HEK293 (cell line): ENCODE data around the gene CALCOCO1.

Experiments
- GLI2 ChIP-seq: fragments of 450-650 bp; formaldehyde crosslinking; IDR thresholded peaks from 2 replicates; pipeline ENCODE4; 2017; ENCODE audit warnings: missing biosample characterization, missing genetic modification characterization, low read depth, borderline replicate concordance
- TRIM28 ChIP-seq: IDR thresholded peaks from 2 replicates; pipeline ENCODE4 v1.6.1; 2011; ENCODE audit warnings: low read length, control low read depth, borderline replicate concordance
- ZBTB26 ChIP-seq: fragments of 450-650 bp; formaldehyde crosslinking; optimal IDR thresholded peaks from 2 replicates; pipeline ENCODE3; 2016; ENCODE audit warnings: missing biosample characterization, mild to moderate bottlenecking, missing genetic modification characterization
- ZFP3 ChIP-seq: fragments of 450-650 bp; formaldehyde crosslinking; IDR thresholded peaks from 2 replicates; pipeline ENCODE4 v1.5.1; 2016; ENCODE audit warnings: low read depth, missing biosample characterization, missing genetic modification characterization
- ZNF274 ChIP-seq, 2 experiments: fragments of 200-500 bp in 1 of 2; fragments of 450-650 bp in 1 of 2; sonication (Bioruptor generic) in 1 of 2; formaldehyde crosslinking in 1 of 2; IDR thresholded peaks; 2 replicates each; pipeline versions ENCODE4 v1.5.1 to v1.6.1; 2014 to 2016; ENCODE audit warnings: borderline replicate concordance in 1 of 2, inconsistent platforms in 1 of 2, low read length in 1 of 2, missing biosample characterization in 1 of 2, missing genetic modification characterization in 1 of 2
- ZNF548 ChIP-seq: fragments of 450-650 bp; formaldehyde crosslinking; IDR thresholded peaks from 2 replicates; pipeline ENCODE4 v1.5.1; 2016; ENCODE audit warnings: missing biosample characterization, missing genetic modification characterization
- TF ChIP-seq, protein P1 (sequence below): fragments of 450-650 bp; formaldehyde crosslinking; IDR thresholded peaks from 2 replicates; pipeline ENCODE4 v1.5.1; 2016; ENCODE audit warnings: missing biosample characterization, missing genetic modification characterization

- TF ChIP-seq ZNF548 (tag by site-specific recombination) (no peak), ZFP3 (no peak), GLI2 (tag by site-specific recombination) (no peak), ZNF274 (IDR thresholded peaks at IDR 0.05; ENCODE audit: low read length) (no peak), ZNF274 (tag by site-specific recombination; IDR thresholded peaks at IDR 0.05; ENCODE audit: borderline replicate concordance) (no peak), ZBTB26 (tag by site-specific recombination) (no peak), TRIM28 (peak; percentile 43; the same call in 1 of the 2 replicates)
- TF ChIP-seq, protein P1, sequence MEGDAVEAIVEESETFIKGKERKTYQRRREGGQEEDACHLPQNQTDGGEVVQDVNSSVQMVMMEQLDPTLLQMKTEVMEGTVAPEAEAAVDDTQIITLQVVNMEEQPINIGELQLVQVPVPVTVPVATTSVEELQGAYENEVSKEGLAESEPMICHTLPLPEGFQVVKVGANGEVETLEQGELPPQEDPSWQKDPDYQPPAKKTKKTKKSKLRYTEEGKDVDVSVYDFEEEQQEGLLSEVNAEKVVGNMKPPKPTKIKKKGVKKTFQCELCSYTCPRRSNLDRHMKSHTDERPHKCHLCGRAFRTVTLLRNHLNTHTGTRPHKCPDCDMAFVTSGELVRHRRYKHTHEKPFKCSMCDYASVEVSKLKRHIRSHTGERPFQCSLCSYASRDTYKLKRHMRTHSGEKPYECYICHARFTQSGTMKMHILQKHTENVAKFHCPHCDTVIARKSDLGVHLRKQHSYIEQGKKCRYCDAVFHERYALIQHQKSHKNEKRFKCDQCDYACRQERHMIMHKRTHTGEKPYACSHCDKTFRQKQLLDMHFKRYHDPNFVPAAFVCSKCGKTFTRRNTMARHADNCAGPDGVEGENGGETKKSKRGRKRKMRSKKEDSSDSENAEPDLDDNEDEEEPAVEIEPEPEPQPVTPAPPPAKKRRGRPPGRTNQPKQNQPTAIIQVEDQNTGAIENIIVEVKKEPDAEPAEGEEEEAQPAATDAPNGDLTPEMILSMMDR (tag by site-specific recombination), result no peak
These were observed 15.1 kb downstream of the CALCOCO1 start for GRCh38 chr12:53712059-53712643.
